ENCODE results near the gene ACTN4. TPM values are rescaled to one million over a fixed set of nuclear protein-coding genes. Genes with fewer than 3 reads are reported as not detected.

ACTN4 gene
- total and polyA plus RNA-seq, 2 donors (not counting 3 experiments of a cell fraction or from before 2014, with no cell fraction given), result 313 to 748 TPM

DNA sequence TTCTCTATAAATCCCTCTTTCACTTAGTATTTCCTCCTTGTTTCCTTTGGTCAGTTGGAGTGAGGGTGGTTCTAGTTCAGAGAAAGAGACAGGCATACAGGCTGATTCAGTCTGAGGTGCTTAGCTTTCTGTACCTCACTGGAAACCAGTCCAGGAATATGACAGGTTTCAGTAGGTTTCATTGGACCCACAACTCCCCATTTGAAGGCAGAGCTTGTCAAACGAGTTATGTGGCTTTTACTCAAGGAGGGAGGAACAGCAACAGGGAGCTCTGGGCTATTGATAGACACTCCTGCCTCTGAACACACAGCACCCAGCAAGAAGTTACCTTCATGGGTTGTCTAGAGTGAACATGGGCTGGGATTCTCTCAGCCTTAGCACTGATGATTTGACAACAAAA, 14.5 kb downstream of the ACTN4 start:
- FAIRE-seq, result peak; percentile 64
- dilution Hi-C loops (cut with MboI; ENCODE audit: extremely low pct_ligation_motif_present, low sequenced_read_pairs) (no loop called here), intact Hi-C loops (cut with micrococcal nuclease) (no loop called here)
- DNase-seq (ENCODE audit: low read depth, low spot score), result peak; percentile 26
- Histone ChIP-seq H3K4me1 (ENCODE audit: control insufficient read depth, extremely low read depth, insufficient read depth, low read length) (peaks cover 75% of the 10 kb centered on the region), H4K20me1 (replicated peaks; ENCODE audit: control insufficient read depth, extremely low read depth, insufficient read depth, low read length) (no peaks in the 10 kb centered on the region), H3K79me2 (ENCODE audit: control insufficient read depth, insufficient read depth, low read length) (peaks cover 97% of the 10 kb centered on the region), H3K4me3 (replicated peaks in 1 of 3; ENCODE audit: insufficient read depth in 1 of 3, low read depth in 1 of 3, low read length in 3 of 3) (no peak overlapping the region), H2AFZ (ENCODE audit: low read depth, low read length) (no peak overlapping the region), H3K27ac (ENCODE audit: insufficient read depth, low read depth, low read length) (peak overlapping the region; percentile 2), H3K4me2 (ENCODE audit: insufficient read depth, low read length) (no peak overlapping the region), H3K9me1 (replicated peaks; ENCODE audit: control insufficient read depth, extremely low read depth, insufficient read depth, low read length) (no peaks in the 10 kb centered on the region), H3K36me3 (ENCODE audit: control insufficient read depth in 2 of 2, extremely low read depth in 1 of 2, insufficient read depth in 2 of 2, low read length in 2 of 2) (peaks cover 0 to 3% of the 10 kb centered on the region in 2 experiments), H3K9ac (replicated peaks; ENCODE audit: extremely low read depth, insufficient read depth, low read length) (no peak overlapping the region), H3K27me3 (ENCODE audit: control insufficient read depth in 2 of 2, insufficient read depth in 2 of 2, low read length in 2 of 2) (no peaks in the 10 kb centered on the region), H3K9me3 (replicated peaks; ENCODE audit: control insufficient read depth, insufficient read depth, low read length) (no peaks in the 10 kb centered on the region)
- POLR2A ChIA-PET, result no interaction called here
- BruUV-seq (replicated peaks), result no TSS peak
- CTCF ChIA-PET, result interaction anchor here (0.6 to 1.7 kb wide), 2 partner anchors 25 to 40 kb away, joined by 4 to 5 read pairs; no protein-coding TSS in a partner anchor
- TF ChIP-seq, protein P1, sequence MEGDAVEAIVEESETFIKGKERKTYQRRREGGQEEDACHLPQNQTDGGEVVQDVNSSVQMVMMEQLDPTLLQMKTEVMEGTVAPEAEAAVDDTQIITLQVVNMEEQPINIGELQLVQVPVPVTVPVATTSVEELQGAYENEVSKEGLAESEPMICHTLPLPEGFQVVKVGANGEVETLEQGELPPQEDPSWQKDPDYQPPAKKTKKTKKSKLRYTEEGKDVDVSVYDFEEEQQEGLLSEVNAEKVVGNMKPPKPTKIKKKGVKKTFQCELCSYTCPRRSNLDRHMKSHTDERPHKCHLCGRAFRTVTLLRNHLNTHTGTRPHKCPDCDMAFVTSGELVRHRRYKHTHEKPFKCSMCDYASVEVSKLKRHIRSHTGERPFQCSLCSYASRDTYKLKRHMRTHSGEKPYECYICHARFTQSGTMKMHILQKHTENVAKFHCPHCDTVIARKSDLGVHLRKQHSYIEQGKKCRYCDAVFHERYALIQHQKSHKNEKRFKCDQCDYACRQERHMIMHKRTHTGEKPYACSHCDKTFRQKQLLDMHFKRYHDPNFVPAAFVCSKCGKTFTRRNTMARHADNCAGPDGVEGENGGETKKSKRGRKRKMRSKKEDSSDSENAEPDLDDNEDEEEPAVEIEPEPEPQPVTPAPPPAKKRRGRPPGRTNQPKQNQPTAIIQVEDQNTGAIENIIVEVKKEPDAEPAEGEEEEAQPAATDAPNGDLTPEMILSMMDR (IDR thresholded peaks at IDR 0.05; ENCODE audit: extremely low read depth in 1 of 2, insufficient read depth in 1 of 2, low read depth in 1 of 2, low read length in 2 of 2), result no peak
- TF ChIP-seq JUN (IDR thresholded peaks at IDR 0.05; ENCODE audit: borderline replicate concordance, insufficient read depth, insufficient read length, low read depth) (no peak), FOS (IDR thresholded peaks at IDR 0.05; ENCODE audit: borderline replicate concordance, insufficient read depth, low read length) (no peak), POLR2AphosphoS5 (IDR thresholded peaks at IDR 0.05; ENCODE audit: insufficient read depth, low read depth, low read length) (no peak), GATA2 (IDR thresholded peaks at IDR 0.05; ENCODE audit: insufficient read depth, insufficient read length, low read depth, low read length) (no peak), EZH2 (IDR thresholded peaks at IDR 0.05; ENCODE audit: borderline replicate concordance, low read depth, low read length, severe bottlenecking) (no peak), POLR2A (IDR thresholded peaks at IDR 0.05; ENCODE audit: low read depth, low read length) (no peak)
- TF ChIP-seq, protein P2, sequence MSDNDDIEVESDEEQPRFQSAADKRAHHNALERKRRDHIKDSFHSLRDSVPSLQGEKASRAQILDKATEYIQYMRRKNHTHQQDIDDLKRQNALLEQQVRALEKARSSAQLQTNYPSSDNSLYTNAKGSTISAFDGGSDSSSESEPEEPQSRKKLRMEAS (IDR thresholded peaks at IDR 0.05; ENCODE audit: insufficient read depth, insufficient read length), result no peak
